Chondrocyte (in vitro differentiated cells): ENCODE results near the gene LRRC26. TPM values are rescaled to one million over a fixed set of nuclear protein-coding genes. Genes with fewer than 3 reads are reported as not detected.

Source experiments
- DNase-seq: peaks from one replicate; pipeline ENCODE4 v3.0.0; 2021; ENCODE audit warnings: mixed read lengths, low spot score
- H3K27ac Mint-ChIP-seq: one replicate; pipeline ENCODE4 v1.8.0; 2021; ENCODE audit warnings: mild to moderate bottlenecking, moderate library complexity, mixed read lengths; ENCODE audit not compliant: unreplicated experiment
- H3K27me3 Mint-ChIP-seq: 2 replicates; pipeline ENCODE4 v1.8.0; 2021; ENCODE audit warnings: low read depth, mixed read lengths
- H3K36me3 Mint-ChIP-seq: 2 replicates; pipeline ENCODE4 v1.8.0; 2021; ENCODE audit warnings: low read depth, mixed read lengths
- H3K4me1 Mint-ChIP-seq: 2 replicates; pipeline ENCODE4 v1.8.0; 2021; ENCODE audit warnings: low read depth, mild to moderate bottlenecking, mixed read lengths
- H3K4me3 Mint-ChIP-seq: one replicate; pipeline ENCODE4 v1.8.0; 2021; ENCODE audit warnings: mild to moderate bottlenecking, moderate library complexity, mixed read lengths; ENCODE audit not compliant: unreplicated experiment
- H3K9me3 Mint-ChIP-seq: 2 replicates; pipeline ENCODE4 v1.8.0; 2021; ENCODE audit warnings: low read depth, mixed read lengths
- CTCF ChIP-seq: fragments of 200-600 bp; sonication (generic); IDR thresholded peaks from 2 replicates; pipeline ENCODE4 v1.5.0; 2021; ENCODE audit warnings: antibody characterized with exemption, mild to moderate bottlenecking, moderate library complexity
- total RNA-seq: library from RNA; stranded (reverse); gene quantifications from 3 replicates; pipeline ENCODE4 v1.2.1, GENCODE V29; 2021

The LRRC26 gene
- total RNA-seq, 1 donor from 2014 or later, result not detected

- Mint-ChIP-seq H3K27ac (no peak overlapping the region), H3K4me3 (no peak overlapping the region), H3K27me3 (peaks cover 41% of the 10 kb centered on the region), H3K36me3 (no peaks in the 10 kb centered on the region), H3K9me3 (no peaks in the 10 kb centered on the region), H3K4me1 (no peaks in the 10 kb centered on the region)
- no peak for TF ChIP-seq CTCF
- DNase-seq, result peak; percentile 79
These were observed 27.6 kb downstream of the LRRC26 start for GRCh38 chr9:137141976-137142936.

- H3K4me1 Mint-ChIP-seq, result no peaks in the 10 kb centered on the region
- H3K4me3 Mint-ChIP-seq, result no peak overlapping the region
- H3K27me3 Mint-ChIP-seq, result peaks cover 39% of the 10 kb centered on the region
- H3K27ac Mint-ChIP-seq, result no peak overlapping the region
- peak; percentile 79 for DNase-seq
- H3K9me3 Mint-ChIP-seq, result no peaks in the 10 kb centered on the region
- no peak for TF ChIP-seq CTCF
- no peaks in the 10 kb centered on the region for H3K36me3 Mint-ChIP-seq
These were observed 28.6 kb downstream of the LRRC26 start for GRCh38 chr9:137141050-137141810.

GRCh38 chr9:137140151-137141012 is 29.5 kb downstream of the LRRC26 start:
- no peak for TF ChIP-seq CTCF
- Mint-ChIP-seq H3K4me3 (no peak overlapping the region), H3K27ac (no peak overlapping the region), H3K36me3 (no peaks in the 10 kb centered on the region), H3K9me3 (no peaks in the 10 kb centered on the region), H3K4me1 (no peaks in the 10 kb centered on the region), H3K27me3 (peaks cover 43% of the 10 kb centered on the region)
- peak; percentile 77 for DNase-seq

GRCh38 chr9:137139468-137140150 is 30.2 kb downstream of the LRRC26 start:
- DNase-seq, result peak; percentile 79
- Mint-ChIP-seq H3K9me3 (no peaks in the 10 kb centered on the region), H3K27me3 (peaks cover 43% of the 10 kb centered on the region), H3K4me3 (no peak overlapping the region), H3K4me1 (no peaks in the 10 kb centered on the region), H3K36me3 (no peaks in the 10 kb centered on the region), H3K27ac (no peak overlapping the region)
- no peak for TF ChIP-seq CTCF
